Activated CD8-positive, alpha-beta memory T cell treated with anti-CD3 and anti-CD28 coated beads, Interleukin-2, amount 50 U/mL, for 1 hour (primary cell): ENCODE measurements around the gene MLST8.

Experiments
- DNase-seq: peaks from one replicate; pipeline ENCODE4 v3.0.0-alpha.2; 2020; ENCODE audit errors: extremely low read depth

MLST8 gene

GRCh38 chr16:2208308-2208707, 3.1 kb downstream of the MLST8 start:
- no peak for DNase-seq

- no peak for DNase-seq
Measured at GRCh38 chr16:2208772-2209171, 3.5 kb downstream of the MLST8 start.

GRCh38 chr16:2209258-2210008, 4.2 kb downstream of the MLST8 start:
- no peak for DNase-seq

- DNase-seq, result no peak
Measured at GRCh38 chr16:2210009-2210332, 4.7 kb downstream of the MLST8 start.

GRCh38 chr16:2210386-2211365, 5.4 kb downstream of the MLST8 start, which contains the start of gene BRICD5:
Gene BRICD5 (minus strand): TSS chr16:2210863. CDS start chr16:2210833, 30 bp downstream.
- DNase-seq, result no peak

GRCh38 chr16:2211923-2212347, 6.7 kb downstream of the MLST8 start:
- DNase-seq, result no peak

- DNase-seq, result no peak
Measured at GRCh38 chr16:2212362-2213324, 7.4 kb downstream of the MLST8 start.

- DNase-seq, result no peak
Measured at GRCh38 chr16:2213817-2214718, 8.8 kb downstream of the MLST8 start.

- DNase-seq, result no peak
Measured at GRCh38 chr16:2214719-2214968, 9.4 kb downstream of the MLST8 start, which contains the start of gene PGP. Gene PGP (minus strand): TSS chr16:2214840. CDS start chr16:2214777, 63 bp downstream.

GRCh38 chr16:2216330-2216729, 11.1 kb downstream of the MLST8 start:
- no peak for DNase-seq

- DNase-seq, result peak; percentile 98
Measured at GRCh38 chr16:2223221-2223941, 18.1 kb downstream of the MLST8 start, which contains the start of gene E4F1. Gene E4F1 (plus strand): TSS chr16:2223591. CDS start chr16:2223614, 23 bp downstream.

- no peak for DNase-seq
Measured at GRCh38 chr16:2223942-2224486, 18.8 kb downstream of the MLST8 start.

- DNase-seq, result no peak
Measured at GRCh38 chr16:2226245-2226793, 21.1 kb downstream of the MLST8 start.

GRCh38 chr16:2226918-2227317, 21.7 kb downstream of the MLST8 start:
- no peak for DNase-seq

GRCh38 chr16:2228161-2228824, 23.0 kb downstream of the MLST8 start:
- DNase-seq, result no peak

GRCh38 chr16:2229091-2229490, 23.8 kb downstream of the MLST8 start:
- DNase-seq, result no peak

GRCh38 chr16:2229632-2230250, 24.5 kb downstream of the MLST8 start:
- DNase-seq, result no peak

GRCh38 chr16:2230376-2230775, 25.1 kb downstream of the MLST8 start:
- DNase-seq, result no peak
